SK-N-MC (cell line): ENCODE data around the gene SLC35E1.
"Not testable (repeated sequence)": the region's sequence is repeated elsewhere in the genome, so short reads cannot be mapped to it uniquely, and the experiment has no call there.

Source experiments
- DNase-seq: peaks from one replicate; pipeline ENCODE4 v3.0.0-alpha.2; 2011; ENCODE audit warnings: low read depth, low spot score
- H3K27ac ChIP-seq: fragments of 200-600 bp; sonication (generic); 2 replicates; pipeline ENCODE4 v1.5.1; 2016; ENCODE audit warnings: mixed run types
- H3K36me3 ChIP-seq: fragments of 200-600 bp; sonication (generic); 2 replicates; pipeline ENCODE4 v1.6.1; 2017; ENCODE audit warnings: antibody characterized with exemption, low read length, mixed read lengths; ENCODE audit not compliant: insufficient read depth
- H3K4me3 ChIP-seq: fragments of 200-600 bp; sonication (generic); 2 replicates; pipeline ENCODE4 v1.5.1; 2016
- H3K9ac ChIP-seq: fragments of 200-600 bp; sonication (generic); 2 replicates; pipeline ENCODE4 v1.8.0; 2017; ENCODE audit warnings: mixed run types, mixed read lengths; ENCODE audit not compliant: insufficient read length
- H3K9me3 ChIP-seq: fragments of 200-600 bp; sonication (generic); 2 replicates; pipeline ENCODE4 v1.6.1; 2017; ENCODE audit warnings: low read depth, mild to moderate bottlenecking, antibody characterized with exemption, low read length, moderate library complexity, mixed read lengths
- EZH2 ChIP-seq: fragments of 200-600 bp; sonication (generic); IDR thresholded peaks from one replicate; pipeline ENCODE4 v1.6.1; 2017; ENCODE audit warnings: antibody characterized with exemption
- FOXP2 ChIP-seq: optimal IDR thresholded peaks from 2 replicates; pipeline ENCODE3; 2011; ENCODE audit warnings: mild to moderate bottlenecking, moderate library complexity; ENCODE audit not compliant: insufficient read depth; ENCODE audit errors: extremely low read length, control extremely low read depth
- POLR2AphosphoS5 ChIP-seq: IDR thresholded peaks from 2 replicates; pipeline ENCODE4 v1.6.1; 2012; ENCODE audit warnings: mild to moderate bottlenecking, low read depth, low read length, borderline replicate concordance

Gene SLC35E1

GRCh38 chr19:16509141-16510061, 62.8 kb downstream of the SLC35E1 start:
- Histone ChIP-seq H3K27ac (no peak overlapping the region), H3K4me3 (no peak overlapping the region), H3K36me3 (peaks cover 14% of the 10 kb centered on the region), H3K9ac (no peak overlapping the region), H3K9me3 (no peaks in the 10 kb centered on the region)
- TF ChIP-seq FOXP2 (no peak), POLR2AphosphoS5 (no peak), EZH2 (no peak)
- DNase-seq: no peak

- H3K9me3 ChIP-seq: no peaks in the 10 kb centered on the region
- no peak overlapping the region for H3K27ac ChIP-seq
- no peak overlapping the region for H3K9ac ChIP-seq
- no peak for TF ChIP-seq FOXP2
- no peak for TF ChIP-seq EZH2
- no peak for TF ChIP-seq POLR2AphosphoS5
- peaks cover 19% of the 10 kb centered on the region for H3K36me3 ChIP-seq
- H3K4me3 ChIP-seq: no peak overlapping the region
- DNase-seq: no peak
Observed at GRCh38 chr19:16508546-16508945, 63.7 kb downstream of the SLC35E1 start.

- Histone ChIP-seq H3K4me3 (no peak overlapping the region), H3K27ac (no peak overlapping the region), H3K9ac (no peak overlapping the region), H3K36me3 (peaks cover 29% of the 10 kb centered on the region), H3K9me3 (no peaks in the 10 kb centered on the region)
- DNase-seq: no peak
- no peak for TF ChIP-seq FOXP2
- TF ChIP-seq POLR2AphosphoS5: no peak
- TF ChIP-seq EZH2: no peak
Observed at GRCh38 chr19:16506961-16507360, 65.3 kb downstream of the SLC35E1 start.

- not testable (repeated sequence) for H3K4me3 ChIP-seq, H3K9me3 ChIP-seq, H3K9ac ChIP-seq, H3K27ac ChIP-seq, DNase-seq
- H3K36me3 ChIP-seq: peaks cover 29% of the 10 kb centered on the region
Observed at GRCh38 chr19:16506161-16506560, 66.1 kb downstream of the SLC35E1 start.

GRCh38 chr19:16504271-16504670, 67.9 kb downstream of the SLC35E1 start:
- no peak overlapping the region for H3K4me3 ChIP-seq
- peaks cover 25% of the 10 kb centered on the region; the same call in 1 of the 2 replicates for H3K36me3 ChIP-seq
- no peak overlapping the region for H3K27ac ChIP-seq
- DNase-seq: no peak
- H3K9me3 ChIP-seq: no peaks in the 10 kb centered on the region
- TF ChIP-seq EZH2 (no peak), FOXP2 (no peak), POLR2AphosphoS5 (no peak)
- no peak overlapping the region for H3K9ac ChIP-seq
